NCI-H1092 (cell line): ENCODE data around the gene ZNF488.

Experiments used
- DNase-seq: peaks from one replicate; lab custom pipeline; 2025; lab: John Stamatoyannopoulos, UW

The ZNF488 gene

DNA sequence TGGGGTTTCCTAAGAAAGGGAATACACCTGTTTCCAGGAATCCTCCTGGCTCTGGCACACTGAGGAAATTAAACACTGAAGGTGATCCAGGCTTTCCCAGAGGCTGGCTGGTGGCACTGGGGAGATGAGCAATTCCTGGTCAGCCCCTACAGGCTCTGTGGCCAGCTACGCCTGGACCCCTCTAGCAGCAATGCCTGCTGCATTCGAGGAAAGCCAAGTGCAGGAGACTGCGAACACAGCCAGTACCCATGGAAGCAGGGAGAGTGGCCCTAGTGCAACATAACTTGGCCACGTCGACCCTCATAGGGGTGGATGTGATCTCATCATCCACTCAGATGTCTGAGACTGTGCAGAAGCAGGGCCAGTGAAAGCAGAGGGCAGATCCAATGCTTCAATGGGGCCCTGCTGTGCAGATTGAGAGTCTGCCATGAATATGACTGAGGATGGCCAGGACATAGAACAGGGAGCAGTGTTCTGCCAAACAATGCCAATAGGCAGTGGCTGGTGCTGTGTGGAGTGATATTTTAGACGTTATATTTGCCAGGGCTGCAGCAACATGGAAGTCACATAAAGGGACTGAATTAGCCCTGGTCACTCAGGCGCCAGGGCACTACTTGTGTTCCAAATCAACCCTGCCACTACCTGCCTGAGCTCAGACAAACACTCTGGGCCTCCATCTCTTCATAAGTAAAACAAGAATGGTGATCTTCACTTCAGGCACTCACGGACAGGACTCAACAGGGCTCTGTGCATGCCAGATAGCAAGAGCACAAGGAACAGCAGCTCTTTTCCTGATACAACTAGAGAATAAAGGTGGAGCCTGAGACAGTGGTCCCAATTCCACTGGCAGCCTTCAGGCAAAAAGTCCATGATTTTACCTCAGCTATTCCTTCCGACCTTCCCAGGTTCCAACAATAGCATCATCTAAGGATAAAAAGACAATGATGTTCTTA lies 2.4 kb downstream of the ZNF488 start:
- no peak for DNase-seq

DNA sequence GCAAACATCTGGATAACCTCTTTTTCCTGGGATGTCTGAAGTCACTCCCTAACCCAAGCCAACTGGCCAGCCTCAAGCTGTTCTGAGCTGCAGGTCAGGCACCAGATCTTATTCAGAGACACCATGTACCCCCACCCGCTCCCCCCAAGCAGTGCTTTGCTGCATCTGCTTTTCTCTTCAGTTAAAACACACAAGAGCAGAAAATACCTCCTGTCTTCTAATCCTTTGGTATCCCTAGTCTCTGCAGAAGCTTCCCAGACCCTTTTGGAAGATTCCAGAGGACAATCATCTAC lies 3.0 kb downstream of the ZNF488 start:
- DNase-seq: no peak

DNA sequence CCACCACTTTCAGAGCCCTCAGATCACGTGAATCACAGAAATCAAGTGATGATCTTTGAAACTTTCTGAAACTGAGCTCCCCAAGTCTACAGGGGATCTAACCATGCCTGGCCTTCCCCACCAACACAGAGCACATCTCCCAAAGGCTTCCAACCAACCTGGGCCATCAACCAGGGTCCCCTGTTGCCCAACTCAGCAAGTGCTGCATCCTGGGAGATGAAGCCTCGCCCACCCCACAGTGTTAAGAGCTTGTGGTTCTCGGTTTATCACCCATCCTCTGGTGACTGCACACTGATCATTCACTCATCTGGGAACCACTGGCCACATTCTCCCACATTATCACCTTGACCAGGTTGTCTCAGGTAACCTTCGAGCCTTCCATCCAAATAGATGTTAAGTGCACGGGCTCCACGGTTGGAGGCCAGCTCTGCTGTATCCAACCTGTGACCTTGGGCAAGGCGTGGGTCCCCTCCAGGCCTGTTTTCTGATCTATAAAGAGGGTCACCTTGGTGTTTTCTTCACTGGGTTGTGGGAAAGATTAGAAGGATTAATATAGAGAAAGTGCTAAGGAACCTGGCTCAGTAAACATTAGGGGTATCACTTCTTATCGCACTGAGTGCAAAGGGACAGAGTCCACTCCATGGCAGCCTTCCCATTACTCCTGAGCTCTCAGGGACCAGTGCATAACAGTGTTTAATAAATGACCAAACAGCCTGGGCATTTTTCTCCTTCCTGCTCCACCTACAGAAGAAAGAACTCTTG lies 3.6 kb downstream of the ZNF488 start:
- no peak for DNase-seq

DNA sequence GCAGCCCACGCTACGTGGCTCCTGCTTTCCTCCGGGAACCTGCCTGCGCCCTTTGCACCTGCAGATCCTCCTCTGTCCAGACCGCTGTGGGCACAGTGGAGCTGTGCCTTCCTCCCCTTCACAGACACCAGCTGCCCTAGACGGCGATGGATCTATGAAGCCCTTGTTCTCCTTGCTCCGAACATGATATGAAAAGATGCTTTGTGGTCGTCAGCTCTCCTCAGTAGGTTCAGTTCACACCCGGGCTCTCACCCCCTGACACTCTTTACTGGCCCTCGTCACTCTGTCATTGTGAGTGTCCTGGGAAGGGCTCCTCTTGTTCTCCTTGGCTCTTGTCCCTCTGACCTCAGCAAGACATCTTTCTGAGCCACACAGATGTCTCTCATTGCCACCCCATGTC lies 4.2 kb downstream of the ZNF488 start:
- DNase-seq: no peak

DNA sequence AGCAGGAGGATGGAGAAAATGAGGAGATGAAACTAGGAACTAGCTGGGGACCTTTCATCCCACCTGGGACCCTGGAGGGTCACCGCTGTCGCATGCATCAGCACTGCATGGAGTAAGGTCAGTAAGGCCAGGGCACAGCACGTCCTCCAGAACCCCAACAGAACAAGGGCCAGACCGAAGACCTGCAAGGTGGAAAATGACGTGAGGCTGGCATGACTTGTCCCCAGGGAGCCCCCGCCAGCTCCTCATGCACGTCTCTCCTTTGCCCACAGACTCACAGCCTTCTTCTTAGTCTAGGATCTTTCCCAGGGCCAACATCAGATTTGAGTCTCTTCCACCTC lies 4.7 kb downstream of the ZNF488 start:
- DNase-seq: no peak

DNA sequence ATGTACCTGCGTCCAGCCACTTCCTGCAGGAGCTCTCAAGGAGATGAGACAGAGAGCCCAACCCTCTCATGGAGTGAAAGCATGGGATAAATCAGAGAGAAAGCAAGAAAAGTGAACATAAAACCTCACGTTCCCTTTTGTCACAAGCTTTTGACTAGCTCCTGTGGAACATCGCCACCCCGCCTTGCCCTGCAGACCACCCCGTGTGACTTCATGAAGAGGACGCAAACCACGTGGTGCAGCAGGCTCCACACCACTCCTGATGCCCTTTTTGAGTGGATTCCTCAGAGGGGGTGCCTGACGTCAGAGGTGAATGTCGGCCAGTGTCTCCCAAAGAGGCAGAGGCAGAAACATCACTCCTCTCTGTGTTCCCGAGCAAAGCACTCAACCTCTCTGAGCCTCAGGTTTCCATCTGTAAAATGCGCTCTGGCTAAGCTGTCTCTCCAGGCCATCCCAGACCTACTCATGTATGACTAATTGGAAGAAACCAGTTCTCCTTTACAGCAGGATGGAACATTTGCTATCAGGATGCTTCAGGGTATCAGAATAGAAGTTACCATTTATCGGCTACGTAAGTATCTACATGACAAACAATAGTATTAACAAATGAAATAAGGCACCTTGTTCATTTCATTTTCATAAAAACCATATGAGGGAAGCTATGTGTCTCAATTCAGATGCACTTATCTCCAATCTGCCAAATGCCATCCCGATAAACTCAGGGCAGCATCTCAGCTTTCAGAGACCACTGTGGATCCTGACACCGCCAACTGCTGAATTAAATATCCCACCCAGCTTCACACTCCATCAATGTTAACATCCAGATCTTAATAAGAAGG lies 5.3 kb downstream of the ZNF488 start:
- DNase-seq: no peak

DNA sequence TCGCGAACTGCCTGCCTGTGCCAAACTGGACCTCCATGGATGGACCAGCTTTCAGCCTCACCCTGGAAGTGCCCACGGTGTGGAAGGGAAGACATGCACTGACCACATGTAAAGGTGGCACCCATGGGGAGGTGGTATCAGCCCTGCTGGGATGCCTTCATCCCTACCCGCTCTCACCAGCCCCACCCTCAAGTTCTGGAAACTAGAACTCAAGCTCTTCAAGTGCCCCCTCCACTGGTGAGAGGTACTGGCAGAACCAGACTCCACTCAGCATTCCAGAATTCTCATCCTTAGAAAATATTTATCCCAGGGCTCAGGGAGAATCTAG lies 5.9 kb downstream of the ZNF488 start:
- no peak for DNase-seq

DNA sequence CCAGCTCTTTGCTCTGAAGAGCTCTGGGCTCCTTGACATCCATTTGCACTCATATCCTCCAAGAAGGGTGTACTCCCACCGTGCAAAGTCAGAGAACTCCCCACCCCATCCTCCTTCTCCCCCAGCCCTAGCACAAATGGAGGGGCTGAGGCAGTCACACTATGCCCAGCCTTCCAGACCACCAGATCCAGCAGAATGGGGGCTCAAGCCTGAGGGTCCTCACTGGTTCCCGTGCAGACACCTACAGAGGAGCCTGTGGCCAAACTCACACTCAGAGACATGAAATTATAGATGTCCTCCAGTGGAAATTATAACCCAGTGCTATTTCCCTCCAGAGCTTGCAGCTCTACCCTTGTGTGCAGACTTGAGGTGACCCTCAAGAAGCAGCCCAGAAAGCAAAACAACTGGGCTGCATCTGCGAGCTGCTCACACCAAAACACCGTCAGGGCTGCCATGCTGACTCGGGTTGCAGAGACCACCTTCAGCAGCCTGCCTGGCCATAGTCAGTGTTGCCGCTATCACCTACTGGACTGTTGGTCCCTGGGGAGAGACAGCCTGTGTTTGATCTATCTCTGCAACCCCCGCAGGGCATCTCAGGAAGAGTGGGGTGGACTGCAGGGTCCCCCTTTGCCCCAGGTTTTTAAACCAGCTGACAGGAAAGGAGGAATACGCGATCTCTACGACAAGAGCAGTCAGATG lies 7.4 kb downstream of the ZNF488 start:
- no peak for DNase-seq

DNA sequence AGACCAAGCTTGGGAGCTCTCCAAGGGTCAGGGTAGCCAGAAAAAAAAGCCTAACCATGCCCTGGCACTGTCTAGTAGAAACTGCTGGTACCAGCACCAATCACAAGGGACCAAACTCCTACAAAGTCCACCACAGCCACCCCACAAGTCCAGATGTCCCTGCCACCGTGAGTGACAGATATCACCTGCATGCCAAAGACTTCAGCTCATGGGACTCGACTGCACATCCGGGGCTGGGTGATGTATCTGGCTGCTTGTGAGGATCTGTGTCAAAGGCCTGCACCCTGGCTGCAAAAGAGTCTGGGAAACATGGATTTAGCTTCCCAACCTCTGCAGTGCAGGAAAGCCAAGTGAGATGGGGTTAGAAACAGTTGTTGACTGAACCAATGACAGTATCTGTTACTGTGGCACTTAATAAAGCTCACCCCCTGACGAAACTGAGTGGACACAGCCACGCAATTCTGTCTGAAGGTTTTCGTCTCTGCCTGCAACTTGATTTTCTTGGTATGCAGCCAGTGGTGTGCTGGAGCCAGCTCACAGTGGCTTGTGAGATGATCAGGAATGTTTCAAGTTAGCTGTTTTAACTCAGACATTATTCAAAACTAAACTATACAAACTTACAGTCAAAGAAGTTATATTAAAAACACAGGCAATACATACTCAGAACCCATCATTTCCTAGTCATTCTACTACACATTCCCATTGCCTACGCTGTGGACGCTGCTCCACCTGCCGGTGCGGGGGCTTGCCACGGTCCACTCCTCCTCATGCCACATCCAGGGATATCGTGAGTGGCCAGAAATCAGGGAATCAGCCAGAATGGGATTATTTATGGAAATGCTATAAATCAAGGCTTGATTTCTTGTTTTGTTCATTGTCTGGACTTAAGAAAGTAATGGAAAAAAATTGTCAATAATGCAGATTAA lies 9.2 kb downstream of the ZNF488 start:
- no peak for DNase-seq

DNA sequence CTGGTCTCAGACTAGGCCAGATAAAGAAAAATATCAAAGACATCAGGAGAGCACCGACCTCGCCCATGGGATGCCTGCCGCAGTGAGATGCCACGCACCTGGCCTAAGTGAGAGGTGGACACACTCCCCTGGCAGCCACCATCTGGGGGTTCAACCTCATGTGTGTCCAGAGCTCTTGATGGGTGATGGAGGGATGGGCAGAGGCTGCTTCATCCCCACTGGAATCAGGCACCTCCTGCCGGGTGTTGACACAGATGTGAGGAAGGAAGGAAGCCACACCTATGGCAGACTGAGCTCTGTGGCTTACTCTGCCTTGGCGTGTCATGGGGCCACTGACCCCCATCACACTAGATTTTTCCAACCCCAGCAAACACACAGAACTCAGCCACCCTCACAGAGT lies 11.4 kb downstream of the ZNF488 start:
- no peak for DNase-seq

DNA sequence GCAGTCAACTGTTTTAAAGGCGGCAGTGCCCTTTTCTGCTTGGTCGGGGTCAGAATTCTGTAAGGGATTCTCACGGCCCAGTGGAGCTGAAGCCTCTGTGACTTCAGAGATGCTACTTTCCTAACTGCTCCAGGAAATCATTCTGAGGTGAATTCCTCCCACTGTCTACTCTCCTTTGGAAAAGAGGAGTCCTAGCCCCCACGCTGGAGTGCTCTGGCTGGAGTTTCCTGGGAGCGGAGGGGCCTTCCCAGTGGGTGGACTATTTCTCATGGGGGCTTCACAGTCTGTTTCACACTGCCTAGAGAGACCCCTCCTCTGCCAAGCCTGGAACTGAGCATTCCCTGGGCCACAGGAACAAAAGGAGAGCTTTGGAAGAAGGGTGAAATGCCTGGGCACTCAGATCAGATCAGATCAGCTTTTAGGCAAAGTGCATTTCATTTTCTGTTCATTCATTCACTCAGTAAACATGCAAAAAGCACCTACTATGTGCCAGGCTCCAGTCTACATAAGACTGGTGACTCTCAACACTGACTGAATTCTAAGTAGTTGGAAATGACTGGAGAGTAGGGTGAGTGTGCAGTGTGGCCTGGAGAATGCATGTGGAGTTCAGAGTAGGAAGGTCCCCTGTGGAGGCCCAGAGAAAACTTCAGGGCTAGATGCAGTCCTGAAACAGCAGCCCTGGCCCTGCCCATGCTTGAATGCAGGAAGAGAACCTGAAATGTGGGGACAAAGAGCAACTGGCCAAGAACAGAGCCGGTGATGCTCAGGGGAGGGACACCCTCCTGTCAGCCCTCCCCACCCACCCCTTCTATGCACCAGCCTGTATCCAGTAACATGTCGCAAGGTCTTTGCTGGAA lies 12.2 kb downstream of the ZNF488 start:
- no peak for DNase-seq

DNA sequence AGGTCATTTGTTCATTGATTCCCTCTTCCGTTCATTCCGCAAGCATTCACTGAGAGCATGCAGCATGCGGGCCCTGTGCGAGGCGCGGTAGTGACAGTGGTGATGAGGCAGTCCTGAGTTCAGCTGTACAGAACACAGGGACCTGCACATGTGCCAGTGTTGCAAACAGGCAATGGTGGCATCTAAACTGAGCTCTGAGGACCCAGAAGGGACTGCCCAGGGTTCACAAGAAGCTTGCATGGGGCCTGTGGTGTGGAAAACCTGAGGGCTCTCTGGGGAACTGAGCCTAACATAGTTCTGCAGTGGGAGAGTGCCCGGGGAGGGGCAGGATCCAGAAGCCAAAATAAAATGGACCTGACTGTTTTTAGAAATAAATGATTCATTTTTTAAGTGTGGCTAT lies 13.2 kb downstream of the ZNF488 start:
- no peak for DNase-seq

DNA sequence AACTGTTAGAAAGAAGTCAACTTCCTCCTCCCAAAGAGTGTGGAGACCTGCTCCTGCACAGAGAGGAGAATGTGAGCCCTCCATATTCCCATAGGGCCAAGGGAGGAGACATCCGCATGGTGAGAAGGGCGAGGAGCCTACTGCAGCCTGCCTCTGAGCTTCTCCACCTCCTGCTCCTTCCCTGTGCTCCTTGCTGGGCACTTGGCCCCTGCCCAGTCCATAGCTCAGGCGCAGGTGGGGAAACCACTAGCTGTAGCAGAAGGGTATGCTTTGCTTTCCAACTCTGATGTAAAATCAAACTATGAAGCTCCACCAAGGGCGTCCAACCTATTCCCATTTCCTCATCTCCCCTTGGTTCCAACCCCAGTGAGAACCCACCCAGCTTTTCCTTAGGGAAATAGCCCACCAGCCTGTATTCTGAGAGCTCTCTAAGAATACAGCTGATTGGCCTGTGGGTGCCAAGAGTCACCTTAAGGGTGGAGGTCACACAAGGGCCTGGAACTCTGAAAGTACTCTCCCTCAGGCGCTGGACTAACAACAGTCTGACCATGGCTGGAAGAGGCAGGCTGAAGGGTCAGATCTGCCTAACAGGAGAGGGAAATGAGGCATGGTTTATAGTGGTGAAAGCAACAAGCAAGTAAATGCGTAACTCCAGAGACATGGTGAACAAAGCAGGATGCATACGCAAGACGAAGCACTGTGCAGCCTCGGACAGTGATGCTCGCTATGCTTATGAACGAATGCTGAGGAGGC lies 13.9 kb downstream of the ZNF488 start:
- no peak for DNase-seq

DNA sequence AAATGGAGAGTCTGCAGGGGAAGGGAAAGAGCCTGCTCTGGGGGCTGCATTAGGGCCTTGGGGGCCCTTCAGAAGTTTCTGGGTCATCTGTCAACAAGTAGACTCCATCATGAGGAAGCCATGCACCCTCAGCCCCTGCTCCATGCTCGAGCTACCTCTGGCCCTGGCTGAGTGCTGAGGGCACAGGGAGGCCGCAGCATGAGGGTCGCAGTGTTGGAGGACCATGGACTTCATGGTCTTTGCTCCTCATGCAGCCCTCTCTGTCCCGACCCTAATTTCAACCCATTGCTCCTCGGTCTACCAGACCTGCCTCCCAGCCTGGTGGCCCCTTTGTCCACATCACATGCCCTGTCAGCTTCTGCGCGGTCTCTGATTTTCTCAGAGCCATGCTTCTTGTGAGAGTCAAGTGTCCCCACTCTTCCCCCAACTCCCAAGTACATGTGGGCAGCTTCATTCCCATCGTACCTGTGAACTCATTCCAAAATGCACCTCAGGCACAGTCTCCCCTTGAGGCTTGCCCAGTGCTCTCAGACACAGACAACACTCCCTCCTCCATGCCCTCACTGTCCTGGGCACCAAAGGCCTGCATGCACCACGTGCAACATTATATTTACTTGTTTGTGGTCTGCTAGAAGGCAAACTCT lies 14.7 kb downstream of the ZNF488 start:
- no peak for DNase-seq

DNA sequence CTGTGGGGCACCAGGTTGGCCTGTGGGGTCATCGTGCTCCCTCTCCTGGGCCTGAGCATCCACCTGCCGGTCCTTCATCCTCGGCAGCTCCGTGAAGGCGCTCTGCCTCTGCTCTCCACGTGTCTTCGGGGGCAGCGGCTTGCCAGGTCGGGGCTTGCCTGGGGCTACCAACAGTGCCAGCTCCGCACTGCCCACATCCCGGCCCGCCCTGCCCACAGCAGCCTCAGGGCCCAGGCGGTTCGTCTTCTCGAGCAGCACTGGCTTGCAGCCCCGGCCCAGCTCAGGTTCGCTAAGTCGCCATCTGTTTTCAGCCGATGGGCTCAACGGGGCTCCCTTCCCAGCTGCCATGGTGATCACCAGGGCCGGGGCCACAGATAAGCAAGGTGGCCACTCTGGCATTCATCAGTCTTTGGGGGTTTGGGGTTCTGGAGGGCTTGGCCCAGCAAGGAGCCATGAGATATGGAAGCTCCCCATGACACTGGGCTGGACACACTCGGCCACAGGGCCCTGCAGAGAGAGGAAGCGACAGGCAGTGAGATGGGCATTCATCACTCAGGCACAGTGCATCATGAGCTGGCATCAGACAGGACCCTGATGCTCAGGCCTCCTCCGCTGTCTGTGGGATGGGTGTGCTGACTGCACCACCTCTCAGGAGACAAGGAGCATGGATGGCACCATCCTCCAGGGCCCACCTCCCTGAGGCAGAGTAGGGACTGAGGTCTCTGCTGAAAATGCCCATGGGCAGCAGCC lies 15.5 kb downstream of the ZNF488 start:
- DNase-seq: no peak

DNA sequence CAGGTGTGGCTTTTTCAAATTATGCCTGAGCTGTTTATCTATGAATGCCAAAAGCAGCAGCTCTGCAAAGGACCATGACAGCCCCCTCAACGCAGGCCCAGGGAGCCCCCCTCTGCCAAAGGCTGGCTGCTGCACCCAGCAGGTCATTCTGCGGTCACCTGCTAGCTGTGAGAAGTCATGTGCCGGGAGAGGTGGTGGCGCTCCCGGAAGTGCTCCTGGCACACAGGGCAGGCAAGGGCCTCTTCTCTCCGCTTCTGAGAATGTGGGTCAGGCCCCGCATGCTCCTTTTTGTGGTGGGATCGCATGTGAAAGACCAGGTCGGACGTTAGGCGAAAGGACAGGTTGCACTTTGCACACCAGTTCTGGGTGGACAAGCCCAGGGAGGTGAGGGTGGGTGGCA lies 16.4 kb downstream of the ZNF488 start:
- no peak for DNase-seq

DNA sequence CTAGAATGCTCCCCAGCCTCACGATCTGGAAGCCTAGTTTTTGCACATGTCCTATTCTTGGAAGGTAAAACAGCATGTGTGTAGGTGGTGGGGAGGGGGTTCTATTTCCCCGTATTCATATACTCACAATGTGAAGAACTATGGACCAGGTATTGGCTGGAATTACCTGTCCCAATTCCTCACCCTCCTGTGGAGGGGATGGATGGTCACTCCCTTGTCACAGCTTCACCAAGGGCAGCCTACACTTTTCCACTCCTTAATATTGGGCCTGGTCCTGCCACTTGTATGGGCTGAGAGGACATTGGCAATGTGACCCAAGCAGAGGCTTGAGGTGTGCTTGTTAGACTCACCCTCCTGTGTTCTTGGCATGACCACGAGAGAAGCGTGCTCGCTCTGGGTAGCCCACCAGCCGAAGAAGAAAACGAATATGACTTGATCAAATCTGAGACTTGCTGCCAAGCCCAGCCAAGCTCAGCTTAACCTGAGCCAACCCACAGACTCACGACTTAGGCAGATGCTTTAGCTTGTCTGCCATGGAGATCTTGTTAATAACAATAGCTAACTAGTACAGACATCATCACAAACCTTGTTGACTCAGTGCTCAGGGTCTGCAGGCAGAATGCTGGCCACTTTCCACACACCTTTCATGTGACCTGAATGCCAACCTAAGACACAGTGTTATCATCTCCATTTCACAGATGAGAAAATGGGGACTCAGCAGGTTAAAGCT lies 17.2 kb downstream of the ZNF488 start:
- DNase-seq: no peak
